ENCODE measurements around the gene GRIPAP1. TPM values are rescaled to one million over a fixed set of nuclear protein-coding genes. Genes with fewer than 3 reads are reported as not detected.

The GRIPAP1 gene
- total and polyA plus RNA-seq, 2 of the 13 experiments (the other 11 are each of a cell fraction or from before 2014, with no cell fraction given): 16.1 to 22.6 TPM

DNA sequence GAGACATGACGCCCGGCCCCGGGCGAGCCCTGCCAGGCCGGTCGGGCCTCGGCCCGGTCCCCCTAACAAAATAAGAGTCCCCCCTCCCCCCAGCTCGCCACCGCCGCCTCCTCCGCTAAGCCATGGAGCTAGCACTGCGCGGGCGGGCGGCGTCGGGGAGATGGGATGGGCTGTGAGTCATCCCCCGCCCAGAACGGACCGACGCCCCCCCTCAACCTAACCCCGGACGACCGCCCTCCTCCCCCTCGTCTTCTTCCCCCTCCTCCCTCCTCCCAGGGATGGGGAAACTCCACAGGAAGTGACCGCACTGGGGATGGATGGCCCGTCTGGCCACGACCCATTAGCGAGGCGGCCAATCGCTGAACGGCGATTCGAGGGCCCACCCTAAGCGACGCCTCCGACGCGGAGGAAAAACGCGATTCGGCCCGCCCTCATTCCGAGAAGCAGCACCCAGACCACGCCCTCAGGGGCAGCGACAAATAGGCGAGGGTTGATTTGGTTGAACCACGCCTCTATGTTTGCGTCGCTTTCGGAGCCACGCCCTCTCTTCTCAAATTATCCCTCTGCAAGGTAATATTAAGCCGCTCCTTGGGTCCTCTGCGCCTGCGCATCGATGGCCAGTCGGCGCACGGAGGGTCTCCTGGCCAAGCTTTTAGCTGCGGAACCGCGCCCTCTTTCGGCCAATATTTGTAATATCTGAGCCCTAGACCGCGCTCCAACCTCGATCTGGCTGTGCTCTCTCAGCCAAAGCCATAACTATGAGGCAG is 41.3 kb upstream of the GRIPAP1 start, which contains the start of gene TFE3 (continued):
- TF ChIP-seq NR2C2 (CRISPR knock-in tag; IDR thresholded peaks at IDR 0.05; ENCODE audit: borderline replicate concordance): no peak
- no peak for TF ChIP-seq BCL6 (CRISPR knock-in tag; IDR thresholded peaks at IDR 0.05)
- no peak; a peak in 1 of 4 replicates for TF ChIP-seq EP300 (IDR thresholded peaks at IDR 0.05; ENCODE audit: low read depth in 2 of 2, low read length in 2 of 2)
- TF ChIP-seq EP300 (CRISPR knock-in tag; IDR thresholded peaks at IDR 0.05; ENCODE audit: borderline replicate concordance): no peak
- TF ChIP-seq ZNF709 (CRISPR knock-in tag; IDR thresholded peaks at IDR 0.05): no peak
- no peak for TF ChIP-seq KLF12 (CRISPR knock-in tag; IDR thresholded peaks at IDR 0.05; ENCODE audit: borderline replicate concordance)
- TF ChIP-seq NAIF1 (CRISPR knock-in tag; IDR thresholded peaks at IDR 0.05; ENCODE audit: borderline replicate concordance): no peak
- TF ChIP-seq EHMT2 (IDR thresholded peaks at IDR 0.05; ENCODE audit: borderline replicate concordance, low read depth, low read length): no peak
- 0 out of 2 replicates have a peak, but pooled peaks have one; percentile 40 for TF ChIP-seq GFI1 (CRISPR knock-in tag; IDR thresholded peaks at IDR 0.05; ENCODE audit: borderline replicate concordance)
- no peak for TF ChIP-seq ZNF891 (CRISPR knock-in tag; IDR thresholded peaks at IDR 0.05)
- no peak for TF ChIP-seq ZNF7 (CRISPR knock-in tag; IDR thresholded peaks at IDR 0.05)
- TF ChIP-seq, protein P1, sequence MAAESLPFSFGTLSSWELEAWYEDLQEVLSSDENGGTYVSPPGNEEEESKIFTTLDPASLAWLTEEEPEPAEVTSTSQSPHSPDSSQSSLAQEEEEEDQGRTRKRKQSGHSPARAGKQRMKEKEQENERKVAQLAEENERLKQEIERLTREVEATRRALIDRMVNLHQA (CRISPR knock-in tag; IDR thresholded peaks at IDR 0.05): no peak
- peak; percentile 47; the same call in 1 of the 2 replicates for TF ChIP-seq DR1 (CRISPR knock-in tag; IDR thresholded peaks at IDR 0.05)
- TF ChIP-seq HOXA3 (CRISPR knock-in tag; IDR thresholded peaks at IDR 0.05): peak; percentile 30; the same call in 1 of the 2 replicates
- TF ChIP-seq FOXP1 (IDR thresholded peaks at IDR 0.05): no peak
- no peak for TF ChIP-seq FOXP1 (CRISPR knock-in tag; IDR thresholded peaks at IDR 0.05)
- TF ChIP-seq ZNF44 (CRISPR knock-in tag; IDR thresholded peaks at IDR 0.05): no peak
- no peak for TF ChIP-seq ZBTB3 (CRISPR knock-in tag; IDR thresholded peaks at IDR 0.05; ENCODE audit: borderline replicate concordance, low read depth)
- peak; percentile 74 for TF ChIP-seq HNRNPLL (IDR thresholded peaks at IDR 0.05; ENCODE audit: low read depth, low read length, poor library complexity, severe bottlenecking)
- no peak for TF ChIP-seq TSC22D2 (CRISPR knock-in tag; IDR thresholded peaks at IDR 0.05; ENCODE audit: borderline replicate concordance)
- TF ChIP-seq ZNF460 (CRISPR knock-in tag; IDR thresholded peaks at IDR 0.05; ENCODE audit: borderline replicate concordance): no peak
- no peak for TF ChIP-seq PAX8 (CRISPR knock-in tag; IDR thresholded peaks at IDR 0.05; ENCODE audit: borderline replicate concordance)
- TF ChIP-seq, protein P2, sequence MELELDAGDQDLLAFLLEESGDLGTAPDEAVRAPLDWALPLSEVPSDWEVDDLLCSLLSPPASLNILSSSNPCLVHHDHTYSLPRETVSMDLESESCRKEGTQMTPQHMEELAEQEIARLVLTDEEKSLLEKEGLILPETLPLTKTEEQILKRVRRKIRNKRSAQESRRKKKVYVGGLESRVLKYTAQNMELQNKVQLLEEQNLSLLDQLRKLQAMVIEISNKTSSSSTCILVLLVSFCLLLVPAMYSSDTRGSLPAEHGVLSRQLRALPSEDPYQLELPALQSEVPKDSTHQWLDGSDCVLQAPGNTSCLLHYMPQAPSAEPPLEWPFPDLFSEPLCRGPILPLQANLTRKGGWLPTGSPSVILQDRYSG (CRISPR knock-in tag; IDR thresholded peaks at IDR 0.05): no peak
- no peak for TF ChIP-seq ARID2 (CRISPR knock-in tag; IDR thresholded peaks at IDR 0.05; ENCODE audit: borderline replicate concordance)
- peak; percentile 70 for TF ChIP-seq GATAD1 (CRISPR knock-in tag; IDR thresholded peaks at IDR 0.05)
- TF ChIP-seq ZNF160 (CRISPR knock-in tag; IDR thresholded peaks at IDR 0.05): no peak
- no peak for TF ChIP-seq HNRNPUL1 (IDR thresholded peaks at IDR 0.05; ENCODE audit: low read depth, low read length)
- TF ChIP-seq ARNT2 (CRISPR knock-in tag; IDR thresholded peaks at IDR 0.05; ENCODE audit: low read depth): no peak
- no peak for TF ChIP-seq FOXK2 (IDR thresholded peaks at IDR 0.05)
- no peak for TF ChIP-seq TEAD3 (CRISPR knock-in tag; optimal IDR thresholded peaks at IDR 0.05; ENCODE audit: borderline replicate concordance)
